Common myeloid progenitor, CD34-positive (primary cell): ENCODE data around the gene ATP1A1.

Experiments used
- CTCF ChIA-PET: fragments of 350-600 bp; sonication (Branson Sonifier 250); formaldehyde crosslinking; loops from one replicate; lab custom pipeline; 2021; ENCODE audit warnings: antibody characterized with exemption; lab: Charles Lee
- POLR2A ChIA-PET: fragments of 350-600 bp; sonication (Branson Sonifier 250); formaldehyde crosslinking; loops from one replicate; lab custom pipeline; 2021; ENCODE audit warnings: antibody characterized with exemption; lab: Charles Lee
- DNase-seq, 3 donors: peaks; one replicate each; pipeline versions ENCODE4 v3.0.0 to v3.0.0-alpha.2; 2013
- H3K27ac ChIP-seq, 2 experiments: 1 replicate in 1 of 2; 2 replicates in 1 of 2; pipeline ENCODE4 v1.7.0; 2013; ENCODE audit warnings: inconsistent platforms in 2 of 2, low read length in 2 of 2, mild to moderate bottlenecking in 2 of 2, low read depth in 1 of 2, moderate library complexity in 1 of 2; ENCODE audit not compliant: severe bottlenecking in 2 of 2, insufficient read depth in 1 of 2, poor library complexity in 1 of 2
- H3K27me3 ChIP-seq, 5 experiments: replicated peaks in 2 of 5; 1 replicate in 3 of 5; 2 replicates in 2 of 5; pipeline versions ENCODE4 v1.6.1 to v1.7.0; 2013; ENCODE audit warnings: low read length in 4 of 5, mild to moderate bottlenecking in 2 of 5, moderate library complexity in 2 of 5, inconsistent platforms in 1 of 5; ENCODE audit not compliant: insufficient read depth in 5 of 5, control insufficient read depth in 4 of 5
- H3K36me3 ChIP-seq, 4 experiments: 1 replicate in 2 of 4; 2 replicates in 2 of 4; pipeline versions ENCODE4 v1.6.1 to v1.7.0; 2013; ENCODE audit warnings: low read length in 3 of 4, control low read depth in 1 of 4, mild to moderate bottlenecking in 1 of 4; ENCODE audit not compliant: control insufficient read depth in 4 of 4, insufficient read depth in 4 of 4
- H3K4me1 ChIP-seq, 4 experiments: 1 replicate in 3 of 4; 2 replicates in 1 of 4; pipeline versions ENCODE4 v1.6.1 to v1.7.1; 2013; ENCODE audit warnings: low read length in 3 of 4, mild to moderate bottlenecking in 3 of 4, control low read depth in 1 of 4, inconsistent platforms in 1 of 4, moderate library complexity in 1 of 4; ENCODE audit not compliant: control insufficient read depth in 4 of 4, insufficient read depth in 4 of 4; ENCODE audit errors: control extremely low read depth in 1 of 4
- H3K4me3 ChIP-seq, 7 experiments: 1 replicate in 4 of 7; 2 replicates in 3 of 7; pipeline versions ENCODE4 v1.5.1 to v1.7.0; 2013; ENCODE audit warnings: mild to moderate bottlenecking in 7 of 7, low read length in 6 of 7, moderate library complexity in 6 of 7, inconsistent platforms in 2 of 7, low read depth in 2 of 7, control low read depth in 1 of 7; ENCODE audit not compliant: insufficient read depth in 4 of 7, control insufficient read depth in 1 of 7; ENCODE audit errors: extremely low read depth in 1 of 7
- H3K9me3 ChIP-seq, 5 experiments: 1 replicate in 4 of 5; 2 replicates in 1 of 5; pipeline versions ENCODE4 v1.6.1 to v1.7.1; 2013; ENCODE audit warnings: low read length in 4 of 5, mild to moderate bottlenecking in 2 of 5, inconsistent platforms in 1 of 5, low read depth in 1 of 5, moderate library complexity in 1 of 5; ENCODE audit not compliant: control insufficient read depth in 4 of 5, insufficient read depth in 2 of 5; ENCODE audit errors: control extremely low read depth in 1 of 5
- WGBS: methylation state at CpG from one replicate; pipeline ENCODE4 v1.1.5; 2013; ENCODE audit not compliant: insufficient coverage; 5-methylcytosine and 5-hydroxymethylcytosine counted together

The ATP1A1 gene

GRCh38 chr1:116416854-116417513 is 43.9 kb downstream of the ATP1A1 start:
- POLR2A ChIA-PET: interaction anchor here (0.7 kb wide), 1 partner anchor 638 kb away, joined by 7 read pairs; no protein-coding TSS in a partner anchor
- CTCF ChIA-PET: interaction anchor here (0.5 to 1.7 kb wide), 6 partner anchors 21 to 311 kb away, joined by 3 to 6 read pairs (median 3); no protein-coding TSS in a partner anchor
- no peaks in the 10 kb centered on the region for H3K27me3 ChIP-seq
- no CpG with 5 or more reads among the region's 4 CpGs for WGBS
- no peak for DNase-seq
- no peaks in the 10 kb centered on the region for H3K9me3 ChIP-seq
- H3K27ac ChIP-seq: no peak overlapping the region
- peak overlapping the region in 1 of 7 experiments; percentile 95 for H3K4me3 ChIP-seq
- H3K4me1 ChIP-seq: peaks cover 3 to 21% (median 14%) of the 10 kb centered on the region in 4 experiments
- H3K36me3 ChIP-seq: peaks cover 0 to 2% (median 0%) of the 10 kb centered on the region in 4 experiments

- Histone ChIP-seq H3K4me1 (peaks cover 3 to 21% (median 14%) of the 10 kb centered on the region in 4 experiments), H3K27ac (peak overlapping the region; percentile 44 to 73), H3K27me3 (no peaks in the 10 kb centered on the region), H3K36me3 (peaks cover 0 to 2% (median 0%) of the 10 kb centered on the region in 4 experiments), H3K9me3 (no peaks in the 10 kb centered on the region), H3K4me3 (peak overlapping the region in 6 of 7 experiments; percentile 88 to 95 (median 92))
- WGBS: 40% methylated on average over 1 of the region's 6 CpGs
- DNase-seq: no peak
- ChIA-PET CTCF (interaction anchor here (0.9 to 1.7 kb wide), 4 partner anchors 22 to 81 kb away, joined by 3 to 6 read pairs (median 4); no protein-coding TSS in a partner anchor), POLR2A (no interaction called here)
Measured at GRCh38 chr1:116417678-116418077, 44.6 kb downstream of the ATP1A1 start.

- peak overlapping the region; percentile 44 to 73 for H3K27ac ChIP-seq
- WGBS: 0% methylated on average over 36 of the region's 48 CpGs
- no peaks in the 10 kb centered on the region for H3K27me3 ChIP-seq
- H3K9me3 ChIP-seq: no peaks in the 10 kb centered on the region
- peak; percentile 67 to 81 (median 80) for DNase-seq
- peaks cover 0 to 2% (median 0%) of the 10 kb centered on the region in 4 experiments for H3K36me3 ChIP-seq
- POLR2A ChIA-PET: no interaction called here
- CTCF ChIA-PET: interaction anchor here (1.0 to 1.4 kb wide), 6 partner anchors 11 to 265 kb away, joined by 3 to 4 read pairs (median 3); no protein-coding TSS in a partner anchor
- peaks cover 3 to 21% (median 14%) of the 10 kb centered on the region in 4 experiments for H3K4me1 ChIP-seq
- H3K4me3 ChIP-seq: peak overlapping the region; percentile 63 to 95 (median 92)
Measured at GRCh38 chr1:116418091-116418830, 45.2 kb downstream of the ATP1A1 start.

GRCh38 chr1:116420417-116421200 is 47.6 kb downstream of the ATP1A1 start:
- H3K36me3 ChIP-seq: peaks cover 0 to 2% (median 0%) of the 10 kb centered on the region in 4 experiments
- no peaks in the 10 kb centered on the region for H3K27me3 ChIP-seq
- 75% methylated on average over 2 of the region's 2 CpGs for WGBS
- DNase-seq: no peak
- peaks cover 3 to 21% (median 14%) of the 10 kb centered on the region in 4 experiments for H3K4me1 ChIP-seq
- H3K9me3 ChIP-seq: no peaks in the 10 kb centered on the region
- ChIA-PET CTCF (interaction anchor here (0.9 to 1.3 kb wide), 4 partner anchors 10 to 65 kb away, joined by 3 to 5 read pairs (median 4); no protein-coding TSS in a partner anchor), POLR2A (no interaction called here)
- no peak overlapping the region for H3K4me3 ChIP-seq
- no peak overlapping the region for H3K27ac ChIP-seq

GRCh38 chr1:116424438-116424837 is 51.4 kb downstream of the ATP1A1 start:
- CTCF ChIA-PET: no interaction called here
- no peak for DNase-seq
- Histone ChIP-seq H3K27me3 (no peaks in the 10 kb centered on the region), H3K36me3 (no peaks in the 10 kb centered on the region), H3K9me3 (no peaks in the 10 kb centered on the region), H3K4me3 (no peak overlapping the region), H3K27ac (no peak overlapping the region), H3K4me1 (peaks cover 0 to under 1% (median 0%) of the 10 kb centered on the region in 4 experiments)
- POLR2A ChIA-PET: no interaction called here
- 95% methylated on average over 3 of the region's 5 CpGs for WGBS

GRCh38 chr1:116424863-116425262 is 51.8 kb downstream of the ATP1A1 start:
- POLR2A ChIA-PET: no interaction called here
- WGBS: 80% methylated on average over 1 of the region's 1 CpG
- Histone ChIP-seq H3K9me3 (no peaks in the 10 kb centered on the region), H3K4me3 (no peak overlapping the region), H3K27ac (no peak overlapping the region), H3K4me1 (no peaks in the 10 kb centered on the region), H3K36me3 (no peaks in the 10 kb centered on the region), H3K27me3 (no peaks in the 10 kb centered on the region)
- no peak for DNase-seq
- CTCF ChIA-PET: no interaction called here
